Glomerular visceral epithelial cell (primary cell): Measurements from ENCODE around the gene CEP135.
"Not testable (repeated sequence)": the region's sequence is repeated elsewhere in the genome, so short reads cannot be mapped to it uniquely, and the experiment has no call there.

Source experiments
- DNase-seq: peaks from one replicate; pipeline ENCODE4 v3.0.0-alpha.2; 2016; ENCODE audit errors: extremely low spot score

CEP135 gene

DNA sequence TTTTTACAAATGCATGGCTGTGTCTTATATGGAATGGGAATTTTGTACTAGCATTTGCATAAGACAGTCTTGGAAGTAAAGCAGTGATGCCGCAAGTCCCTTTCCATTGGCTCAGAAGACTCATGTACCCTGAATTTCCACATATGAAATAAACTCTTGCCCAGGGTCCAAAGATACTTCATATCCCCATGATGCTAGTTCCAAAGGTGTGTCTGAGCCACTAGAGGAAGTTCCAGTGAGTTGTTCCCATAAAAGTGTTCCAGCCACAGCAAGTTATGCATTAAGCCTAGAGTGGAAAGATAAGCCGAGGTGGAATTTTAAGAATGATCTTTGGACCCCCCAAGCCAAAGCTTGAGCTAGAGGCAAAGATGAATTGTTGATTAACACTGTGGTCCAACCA is 9.3 kb upstream of the CEP135 start:
- no peak for DNase-seq

DNA sequence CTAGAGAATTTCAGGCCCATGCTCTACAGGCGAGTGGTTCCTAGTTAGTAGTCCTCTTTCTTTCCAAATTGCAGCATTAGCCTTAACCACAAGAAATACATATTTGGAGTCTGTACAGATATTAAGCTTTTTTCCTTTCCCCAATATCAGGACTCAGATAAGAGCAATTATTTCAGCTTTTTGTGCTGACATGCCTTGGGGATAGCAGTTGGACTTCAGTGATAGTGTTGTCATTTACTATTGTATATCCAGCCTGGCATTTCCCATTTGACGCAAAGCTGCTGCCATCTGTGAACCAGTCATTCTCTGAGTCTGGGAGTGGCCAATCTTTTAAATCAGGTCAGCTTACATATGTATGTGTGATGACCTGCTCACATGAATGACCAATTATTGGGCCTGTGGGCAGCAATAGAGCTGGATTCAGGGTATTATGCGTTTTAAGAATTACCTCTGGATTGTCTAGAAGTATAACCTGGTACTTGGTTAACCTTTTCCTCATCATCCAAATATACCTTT is 6.8 kb upstream of the CEP135 start:
- DNase-seq = no peak

DNA sequence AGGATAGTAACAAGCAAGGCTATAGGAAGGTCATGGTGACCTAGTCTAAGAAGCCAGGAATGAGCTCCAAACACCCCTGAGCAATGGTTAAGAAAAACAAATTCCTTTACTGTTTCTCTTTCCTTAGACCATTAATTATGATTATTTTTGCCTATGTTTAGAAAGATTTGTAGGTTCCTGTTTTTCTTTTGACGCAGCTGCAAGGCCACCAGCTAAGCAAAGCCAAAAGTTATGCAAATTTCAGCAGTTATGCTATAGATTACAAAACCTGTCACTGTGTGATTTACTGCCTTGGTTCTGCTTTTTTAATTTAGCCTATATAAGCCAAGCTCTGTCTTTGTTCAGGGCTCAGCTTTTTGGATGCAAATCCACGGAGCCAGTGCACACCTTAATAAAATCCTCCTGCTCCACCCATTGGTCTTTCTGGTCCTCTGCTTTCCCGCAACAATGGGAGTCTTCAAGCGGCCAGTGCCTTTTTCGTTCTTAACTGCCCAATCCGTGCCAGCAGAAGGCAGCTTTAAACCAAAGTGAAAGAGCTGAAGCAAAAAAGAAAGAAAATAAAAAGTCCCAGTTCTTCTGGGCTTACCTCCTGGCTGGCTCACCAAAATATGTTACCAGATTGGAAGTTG is 1.4 kb upstream of the CEP135 start:
- DNase-seq = no peak

DNA sequence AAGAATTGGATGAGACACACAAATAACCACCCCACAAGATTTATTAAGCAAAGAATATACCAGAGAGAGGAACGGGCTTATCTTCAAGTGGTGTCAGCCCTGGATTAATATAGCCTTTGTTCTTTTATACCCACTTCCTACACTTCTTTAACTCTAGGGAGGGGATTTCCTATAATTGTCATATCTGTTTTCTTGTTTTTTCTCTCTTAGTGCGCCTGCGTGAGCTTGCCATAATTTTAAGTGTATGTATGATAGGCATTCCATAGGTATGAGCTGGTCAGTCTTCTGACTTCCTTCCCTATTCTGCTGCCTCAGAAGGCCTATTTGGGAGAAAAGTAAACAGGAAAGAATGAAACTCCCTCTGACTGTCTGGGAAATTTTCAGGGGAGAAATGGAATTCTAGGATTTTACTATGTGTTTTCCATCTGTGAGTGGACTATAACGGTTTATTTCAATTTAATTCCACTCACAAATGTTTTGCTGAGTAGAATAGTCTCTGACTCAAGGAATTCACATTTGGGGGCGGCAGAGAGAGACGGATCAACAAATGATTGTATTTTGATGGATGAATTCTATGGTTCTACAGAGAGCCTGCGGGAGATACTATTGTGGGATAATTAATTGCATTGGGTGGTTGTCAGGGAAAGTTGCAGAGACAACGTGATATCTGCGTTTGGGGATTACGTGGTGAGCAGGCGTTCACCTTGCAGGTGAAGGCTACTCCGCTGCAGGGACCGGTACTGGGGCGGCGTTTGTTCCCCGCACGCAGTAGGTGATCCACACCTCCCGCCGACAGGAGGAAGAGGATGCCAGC is 626 bp upstream of the CEP135 start:
- DNase-seq = peak; percentile 90

DNA sequence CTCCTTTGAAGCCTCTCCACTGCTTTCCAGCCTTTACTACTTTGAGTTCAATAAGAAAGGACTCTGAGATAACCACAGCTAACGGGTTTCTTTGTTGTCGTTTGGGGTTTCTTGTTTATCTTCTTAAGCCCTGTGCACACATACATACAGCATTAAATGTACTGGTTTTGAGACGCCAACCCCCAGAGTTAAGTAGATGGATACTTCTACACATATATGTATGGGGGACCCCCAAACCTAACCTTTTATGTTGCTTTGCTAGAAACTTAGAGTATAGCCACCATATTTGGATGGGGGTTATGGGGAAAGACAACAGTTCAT is 697 bp downstream of the CEP135 start:
- DNase-seq = no peak

DNA sequence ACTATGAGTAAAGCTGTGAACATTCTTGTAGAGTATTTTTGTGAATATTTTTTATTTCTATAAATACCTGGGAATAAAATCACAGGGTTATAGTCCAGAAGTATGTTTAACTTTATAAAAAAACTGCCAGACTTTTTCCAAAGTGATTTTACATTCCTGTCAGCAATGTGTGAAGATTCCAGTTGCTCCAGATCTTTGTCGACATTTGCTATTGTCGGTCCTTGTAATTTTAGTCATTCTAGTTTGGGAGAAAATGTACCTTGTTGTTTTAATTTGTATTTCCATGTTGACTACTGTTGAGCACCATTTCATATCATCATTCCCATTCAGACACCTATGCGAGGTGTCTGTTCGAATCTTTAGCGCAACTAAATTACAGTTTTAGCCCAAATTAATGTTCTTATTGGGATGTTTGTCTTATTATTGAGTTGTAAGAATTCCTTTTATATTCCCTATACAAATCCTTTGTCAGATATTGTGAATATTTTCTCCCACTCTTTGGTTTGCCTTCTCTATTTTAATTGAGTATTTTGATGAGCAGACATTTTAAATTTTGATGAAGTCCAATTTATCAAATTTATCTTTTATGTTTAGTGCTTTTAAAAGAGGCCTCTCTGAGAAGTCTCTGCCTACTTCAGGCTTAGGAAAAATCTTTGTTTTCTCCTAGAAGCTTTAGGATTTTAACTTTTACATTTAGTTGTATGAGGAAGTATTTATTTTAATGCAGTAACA is 2.6 kb downstream of the CEP135 start:
- no peak for DNase-seq

DNA sequence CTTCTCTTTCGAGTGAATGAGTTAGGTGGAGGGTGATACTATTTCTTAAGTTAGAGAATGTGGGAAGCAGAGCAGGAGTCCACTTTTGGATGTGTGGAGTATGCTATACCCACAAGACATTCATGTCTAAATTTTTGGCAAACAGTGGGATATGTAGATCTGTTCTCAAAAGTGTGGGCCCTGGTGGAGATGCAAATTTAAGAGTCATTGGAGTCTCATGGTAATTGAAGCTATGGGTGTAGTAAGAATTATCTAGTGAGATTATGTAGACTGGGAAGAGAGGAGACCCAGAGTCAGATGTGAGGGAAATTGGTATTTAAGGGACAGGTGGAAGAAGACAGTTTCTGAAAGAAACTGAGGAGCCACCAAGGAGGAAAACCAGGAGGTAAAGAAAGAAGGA is 7.0 kb downstream of the CEP135 start:
- no peak for DNase-seq

DNA sequence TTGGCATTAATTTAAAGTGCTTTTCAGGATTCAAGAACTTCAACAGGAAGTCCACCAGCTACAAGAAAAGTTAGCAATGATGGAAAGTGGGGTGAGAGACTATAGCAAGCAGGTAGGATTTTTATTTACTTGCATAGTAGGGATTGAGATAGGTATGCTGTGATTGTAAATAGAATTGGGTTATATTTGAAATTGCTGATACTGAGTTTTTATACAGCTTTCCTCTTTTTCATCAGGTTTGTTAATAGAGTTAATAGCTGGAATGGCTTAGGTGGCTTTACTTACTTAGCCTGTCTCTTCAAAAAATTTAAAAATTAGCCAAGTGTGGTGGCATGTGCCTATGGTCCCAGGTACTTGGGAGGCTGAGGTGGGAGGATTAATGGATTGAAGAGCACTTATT is 10.9 kb downstream of the CEP135 start:
- no peak for DNase-seq

DNA sequence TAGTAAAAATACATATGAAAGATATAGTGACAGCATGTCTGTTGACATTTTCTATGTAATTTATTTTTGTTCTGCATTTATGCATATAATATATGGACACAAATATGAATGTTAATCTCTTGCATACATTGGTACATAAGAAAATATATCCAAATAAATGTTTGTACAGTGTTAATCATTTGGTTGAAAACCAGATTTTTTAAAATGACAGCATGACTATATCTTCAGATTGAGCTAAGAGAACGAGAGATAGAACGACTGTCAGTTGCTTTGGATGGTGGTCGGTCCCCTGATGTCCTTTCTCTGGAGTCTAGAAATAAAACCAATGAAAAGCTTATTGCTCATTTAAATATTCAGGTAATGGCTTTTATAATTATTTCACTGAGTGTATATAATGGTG is 15.3 kb downstream of the CEP135 start:
- no peak for DNase-seq

DNA sequence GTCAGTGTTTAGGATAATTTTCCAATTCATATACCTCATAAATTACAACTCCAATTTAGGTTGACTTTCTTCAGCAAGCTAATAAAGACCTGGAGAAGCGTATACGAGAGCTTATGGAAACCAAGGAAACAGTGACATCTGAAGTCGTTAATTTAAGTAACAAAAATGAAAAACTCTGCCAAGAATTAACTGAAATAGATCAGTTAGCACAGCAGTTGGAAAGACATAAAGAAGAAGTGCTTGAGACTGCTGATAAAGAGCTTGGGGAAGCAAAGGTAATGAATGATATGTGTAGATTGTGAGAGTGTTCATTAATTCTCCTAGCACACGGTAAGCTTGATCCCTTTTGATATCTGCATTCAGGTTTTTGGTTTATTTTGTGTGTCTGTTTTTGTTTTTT is 16.8 kb downstream of the CEP135 start:
- DNase-seq = no peak

DNA sequence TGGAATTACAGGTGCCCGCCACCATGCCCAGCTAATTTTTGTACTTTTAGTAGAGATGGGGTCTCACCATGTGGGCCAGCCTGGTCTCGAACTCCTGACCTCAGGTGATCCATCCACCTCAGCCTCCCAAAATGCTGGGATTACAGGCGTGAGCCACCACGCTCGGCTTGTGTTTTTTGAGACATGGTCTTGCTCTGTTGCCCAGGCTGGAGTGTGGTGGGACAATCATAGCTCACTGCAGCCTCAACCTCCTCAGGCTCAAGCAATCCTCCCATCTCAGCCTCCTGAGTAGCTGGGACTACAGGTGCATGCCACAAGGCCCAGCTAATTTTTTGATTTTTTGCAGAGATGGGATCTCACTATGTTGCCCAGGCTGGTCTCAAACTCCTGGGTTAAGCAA is 17.6 kb downstream of the CEP135 start:
- not testable (repeated sequence) for DNase-seq

DNA sequence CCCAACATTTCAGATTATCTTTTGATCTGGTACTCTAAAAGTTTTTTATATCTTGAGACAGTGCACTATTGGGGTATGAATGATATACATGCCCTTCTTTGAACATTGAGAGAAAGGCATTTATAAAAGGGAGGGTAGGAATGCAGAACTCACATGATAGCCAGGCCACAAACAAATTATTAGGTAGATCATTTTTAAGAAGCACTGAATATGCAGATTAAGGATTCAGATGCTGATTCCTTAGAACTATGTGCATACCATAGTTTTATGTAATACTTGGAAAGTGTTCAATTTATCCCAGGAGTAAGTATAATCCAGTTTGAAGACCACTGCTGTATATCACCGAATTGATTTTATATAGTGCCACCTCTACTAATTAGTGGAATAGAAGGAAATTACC is 18.6 kb downstream of the CEP135 start:
- DNase-seq = no peak

DNA sequence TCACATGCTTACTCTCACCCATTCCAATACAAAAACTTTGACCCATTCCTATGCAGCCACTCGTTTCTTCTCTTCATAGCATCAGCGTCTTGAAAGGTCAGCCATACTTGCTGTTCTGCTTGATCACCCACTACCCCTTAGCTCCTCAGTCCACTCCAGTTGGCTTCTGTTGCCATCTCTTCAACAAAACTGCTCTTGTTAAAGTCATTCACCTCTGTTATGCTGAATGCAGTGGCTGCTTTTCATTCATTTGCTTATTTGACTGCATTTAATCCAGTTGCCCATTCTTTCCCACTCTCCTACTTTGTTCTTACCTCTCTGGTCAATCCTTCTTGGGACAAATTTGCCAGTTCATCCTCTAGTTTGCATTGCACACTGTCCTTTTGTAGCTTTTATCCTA is 24.9 kb downstream of the CEP135 start:
- no peak for DNase-seq

DNA sequence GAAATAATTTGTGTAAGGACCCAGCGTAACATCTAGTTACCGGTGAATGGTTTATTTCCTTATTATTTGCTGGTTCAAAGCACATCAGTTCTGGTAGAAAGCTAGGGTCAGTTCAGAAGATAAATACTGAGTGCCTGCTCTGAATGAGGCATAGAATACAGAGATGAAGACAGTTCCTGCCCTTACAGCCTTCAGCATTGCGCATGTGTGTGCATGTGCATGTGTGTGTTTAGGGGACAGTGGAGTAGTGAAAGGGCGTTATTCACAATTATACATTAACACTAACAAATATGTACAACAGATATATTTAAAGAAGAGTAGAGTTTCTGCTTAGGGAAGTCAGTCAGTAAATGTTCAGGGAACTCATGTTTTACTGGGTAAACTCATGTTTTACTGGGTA is 29.1 kb downstream of the CEP135 start:
- DNase-seq = no peak

DNA sequence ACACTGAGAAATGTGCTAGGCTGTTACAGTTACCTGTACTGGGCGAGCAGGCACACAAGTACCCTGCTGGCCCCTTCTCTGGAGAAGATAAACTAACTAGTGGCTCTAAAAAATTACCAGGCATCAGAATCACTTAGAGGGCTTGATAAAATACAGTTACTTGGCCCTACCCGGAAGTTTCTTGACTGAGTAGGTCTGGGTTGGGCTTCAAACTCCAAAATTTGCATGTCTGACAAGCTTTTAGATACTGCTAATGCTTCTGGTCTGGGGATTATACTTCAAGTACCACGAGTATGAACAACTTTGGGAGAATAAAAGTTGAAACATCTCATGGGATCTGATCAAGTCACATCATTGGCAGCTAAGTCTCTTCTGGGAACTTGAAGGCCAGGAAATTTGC is 30.8 kb downstream of the CEP135 start:
- DNase-seq = no peak

DNA sequence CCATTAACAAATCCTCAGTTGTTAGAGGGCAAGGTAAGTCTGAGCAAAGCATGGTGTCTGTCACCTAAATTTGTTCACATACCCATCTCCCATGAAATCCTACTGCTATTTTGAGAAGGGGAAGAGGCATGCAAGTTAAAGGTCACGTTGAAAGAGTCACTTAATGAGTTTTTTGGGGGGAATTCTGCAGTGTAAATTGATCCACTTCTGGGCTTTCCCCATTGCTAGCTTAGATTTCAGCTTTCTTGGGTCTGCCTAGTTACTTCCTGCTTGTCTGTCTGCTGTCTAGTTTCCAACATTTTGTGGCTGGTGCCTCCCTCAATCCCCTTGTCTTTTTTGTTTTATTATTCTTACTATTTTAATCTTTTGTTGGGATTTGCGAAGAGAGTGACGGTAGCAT is 32.0 kb downstream of the CEP135 start:
- no peak for DNase-seq

DNA sequence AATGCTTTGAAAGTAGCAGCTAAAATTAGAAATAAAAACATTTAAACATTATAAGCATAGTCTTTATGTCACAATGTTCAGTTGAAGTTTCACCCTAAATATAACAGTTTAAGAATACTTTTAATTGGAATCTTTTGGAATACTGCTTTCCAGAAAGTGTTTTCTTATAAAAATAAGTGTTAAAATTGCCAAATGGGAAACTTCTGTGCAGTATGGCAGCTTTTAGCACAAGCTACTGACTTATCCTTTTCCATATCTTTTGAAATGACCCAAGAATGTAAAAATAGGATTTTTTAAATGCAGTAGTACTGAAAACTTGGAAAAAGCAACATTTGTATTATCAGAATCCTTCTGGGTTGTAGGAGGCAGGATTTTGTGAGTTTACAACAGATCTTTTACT is 34.2 kb downstream of the CEP135 start:
- no peak for DNase-seq

DNA sequence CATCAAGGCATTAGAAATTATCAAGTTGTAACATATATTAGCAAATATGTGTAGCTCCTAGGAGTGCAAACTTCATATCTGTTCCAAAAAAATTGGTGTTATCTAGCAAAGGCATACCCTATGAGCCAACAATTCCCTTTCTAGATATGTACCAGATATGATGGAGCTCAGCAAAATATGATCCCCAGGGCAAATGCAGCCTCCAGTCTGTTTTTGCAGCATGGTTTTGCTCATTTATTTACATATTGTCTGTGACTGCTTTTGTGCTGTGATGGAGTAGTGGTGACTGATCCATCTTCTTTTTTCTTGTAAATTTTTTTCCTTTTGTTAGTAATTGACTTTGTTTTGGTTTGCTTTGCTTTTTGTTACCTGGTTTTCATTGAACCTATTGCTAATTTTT is 41.0 kb downstream of the CEP135 start:
- DNase-seq = no peak

DNA sequence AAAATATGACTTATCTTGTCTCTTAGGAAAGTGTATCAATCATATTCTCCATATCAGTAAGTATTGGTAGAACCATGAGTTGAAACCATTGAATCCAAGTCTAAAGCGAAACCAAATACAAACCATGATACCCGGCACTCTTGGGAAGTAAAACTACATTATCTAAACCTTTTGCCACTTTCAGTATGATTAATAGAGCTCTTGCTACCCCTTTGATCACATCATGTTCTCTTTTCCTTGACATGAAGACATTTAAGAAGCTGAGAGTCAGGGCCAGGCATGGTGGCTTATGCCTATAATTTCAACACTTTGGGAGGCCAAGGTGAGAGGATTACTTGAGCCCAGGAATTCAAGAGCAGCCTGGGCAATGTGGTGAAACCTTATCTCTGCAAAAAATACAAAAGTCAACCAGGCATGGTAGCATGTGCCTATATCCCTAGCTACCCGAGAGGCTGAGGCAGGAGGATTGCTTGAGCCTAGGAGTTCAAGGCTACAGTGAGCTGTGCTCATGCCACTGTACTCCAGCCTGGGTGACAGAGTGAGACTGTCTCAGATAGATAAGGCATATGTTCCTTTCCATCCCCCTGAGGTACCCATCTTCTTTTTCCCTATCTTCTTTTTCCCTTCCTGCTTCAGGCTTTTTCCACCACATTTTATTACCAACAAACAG is 45.4 kb downstream of the CEP135 start:
- DNase-seq = no peak

DNA sequence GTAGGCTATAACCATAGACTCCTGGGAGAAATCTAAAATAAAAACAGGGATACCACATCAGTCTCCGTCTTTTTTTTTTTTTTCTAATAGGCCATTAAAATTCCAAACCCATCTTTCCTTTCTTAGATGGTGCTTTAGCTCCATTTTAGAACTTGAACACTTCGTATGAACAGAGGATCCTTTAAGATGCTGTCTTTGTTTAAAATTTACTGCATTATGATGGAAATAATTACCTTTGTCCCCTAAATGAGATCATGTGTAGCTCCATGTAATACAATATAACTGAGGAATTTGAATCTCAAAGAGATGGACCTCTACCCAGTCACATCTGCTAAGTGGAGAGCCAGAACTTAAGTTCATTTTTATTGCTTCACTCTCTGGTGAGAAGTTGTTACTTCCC is 47.9 kb downstream of the CEP135 start:
- DNase-seq = no peak

DNA sequence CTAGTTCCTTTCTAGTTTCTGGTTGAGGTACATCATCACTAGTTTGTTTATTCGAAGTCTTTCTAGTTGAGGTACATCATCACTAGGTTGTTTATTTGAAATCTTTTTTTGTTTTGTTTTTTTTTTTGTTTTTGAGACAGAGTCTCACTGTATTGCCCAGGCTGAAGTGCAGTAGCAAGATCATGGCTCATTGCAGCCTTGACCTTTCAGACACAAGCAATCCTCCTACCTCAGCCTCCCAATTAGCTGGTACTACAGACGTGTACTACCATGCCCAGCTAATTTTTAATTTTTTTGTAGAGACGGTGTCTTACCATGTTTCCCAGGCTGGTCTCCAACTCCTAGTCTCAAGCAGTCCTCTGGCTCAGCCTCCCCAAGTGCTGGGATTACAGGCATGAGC is 54.9 kb downstream of the CEP135 start:
- DNase-seq = no peak

DNA sequence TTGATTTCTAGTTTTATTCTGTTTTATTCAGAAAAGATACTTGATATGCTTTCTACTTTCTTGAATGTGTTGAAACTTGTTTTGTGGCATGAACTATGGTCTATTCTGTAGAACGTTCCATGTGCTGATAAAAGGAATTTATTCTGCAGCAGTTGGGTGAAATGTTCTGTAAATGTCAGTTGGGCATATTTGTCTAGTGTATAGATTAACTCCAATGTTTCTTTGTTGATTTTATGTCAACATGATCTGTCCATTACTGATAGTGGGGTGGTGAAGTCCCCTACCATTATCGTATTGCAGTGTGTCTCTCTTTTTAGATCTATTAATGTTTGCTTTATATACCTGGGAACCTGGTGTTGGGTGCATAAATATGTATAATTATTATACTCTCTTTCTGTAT is 55.5 kb downstream of the CEP135 start:
- DNase-seq = no peak
